Testis (tissue), 3 donors: ENCODE measurements around the gene SNAP47. TPM values are rescaled to one million over a fixed set of nuclear protein-coding genes. Genes with fewer than 3 reads are reported as not detected.

Experiments
- DNase-seq: peaks from one replicate; pipeline ENCODE4 v3.0.0-alpha.2; 2019
- H3K27ac ChIP-seq, 2 donors: fragments of 200-600 bp; sonication (generic); one replicate each; pipeline ENCODE4 v1.5.1; 2019
- H3K27me3 ChIP-seq: fragments of 200-600 bp; sonication (generic); one replicate; pipeline ENCODE4 v1.5.1; 2019
- H3K36me3 ChIP-seq: fragments of 200-600 bp; sonication (generic); one replicate; pipeline ENCODE4 v1.5.1; 2017; ENCODE audit warnings: low read depth; ENCODE audit errors: missing control alignments
- H3K4me1 ChIP-seq: fragments of 200-600 bp; sonication (generic); one replicate; pipeline ENCODE4 v1.5.1; 2019
- H3K4me3 ChIP-seq, 2 donors: fragments of 200-600 bp; sonication (generic); one replicate each; pipeline ENCODE4 v1.5.1; 2017 to 2019
- H3K9me3 ChIP-seq: fragments of 200-600 bp; sonication (generic); one replicate; pipeline ENCODE4 v1.5.1; 2017
- POLR2A ChIP-seq: fragments of 450-650 bp; IDR thresholded peaks from one replicate; pipeline ENCODE4 v1.6.1; 2017; ENCODE audit warnings: antibody characterized with exemption, mild to moderate bottlenecking, moderate library complexity
- WGBS, 2 donors: methylation state at CpG; one replicate each; pipeline ENCODE4 v1.1.5; 2018; 5-methylcytosine and 5-hydroxymethylcytosine counted together
- intact Hi-C: fragments of 100-400 bp; cut with DNase I; formaldehyde crosslinking; loops from one replicate; pipeline ENCODE4 v1.15.1; 2023; ENCODE audit warnings: low total_unique reads
- polyA plus RNA-seq: library from polyadenylated mRNA; stranded (reverse); fragments of 350-450 nt; fragmentation: Illumina TruSeq; extraction: RNeasy Lipid Tissue Mini Kit (QIAGEN cat#74804); gene quantifications from one replicate; pipeline ENCODE4 v1.2.3, GENCODE V29; 2014; ENCODE audit warnings: low read depth, low replicate concordance; ENCODE audit not compliant: insufficient read depth
- total RNA-seq, 2 donors: library from RNA; depleted of rRNA; stranded (reverse); fragments of >200 nt; gene quantifications; one replicate each; pipeline ENCODE4 v1.2.3, GENCODE V29; 2016
- TF ChIP-seq, protein P1 (sequence below), 3 experiments: fragments of 450-650 bp in 2 of 3; fragments of 200-600 bp in 1 of 3; sonication (generic) in 1 of 3; IDR thresholded peaks; one replicate each; pipeline ENCODE4 v1.5.1; 2016 to 2019; ENCODE audit warnings: antibody characterized with exemption in 3 of 3, mild to moderate bottlenecking in 2 of 3, moderate library complexity in 1 of 3

SNAP47 gene
- total and polyA plus RNA-seq, 3 donors from 2014 or later, result 72.2 to 80.3 (median 77.6) TPM

DNA sequence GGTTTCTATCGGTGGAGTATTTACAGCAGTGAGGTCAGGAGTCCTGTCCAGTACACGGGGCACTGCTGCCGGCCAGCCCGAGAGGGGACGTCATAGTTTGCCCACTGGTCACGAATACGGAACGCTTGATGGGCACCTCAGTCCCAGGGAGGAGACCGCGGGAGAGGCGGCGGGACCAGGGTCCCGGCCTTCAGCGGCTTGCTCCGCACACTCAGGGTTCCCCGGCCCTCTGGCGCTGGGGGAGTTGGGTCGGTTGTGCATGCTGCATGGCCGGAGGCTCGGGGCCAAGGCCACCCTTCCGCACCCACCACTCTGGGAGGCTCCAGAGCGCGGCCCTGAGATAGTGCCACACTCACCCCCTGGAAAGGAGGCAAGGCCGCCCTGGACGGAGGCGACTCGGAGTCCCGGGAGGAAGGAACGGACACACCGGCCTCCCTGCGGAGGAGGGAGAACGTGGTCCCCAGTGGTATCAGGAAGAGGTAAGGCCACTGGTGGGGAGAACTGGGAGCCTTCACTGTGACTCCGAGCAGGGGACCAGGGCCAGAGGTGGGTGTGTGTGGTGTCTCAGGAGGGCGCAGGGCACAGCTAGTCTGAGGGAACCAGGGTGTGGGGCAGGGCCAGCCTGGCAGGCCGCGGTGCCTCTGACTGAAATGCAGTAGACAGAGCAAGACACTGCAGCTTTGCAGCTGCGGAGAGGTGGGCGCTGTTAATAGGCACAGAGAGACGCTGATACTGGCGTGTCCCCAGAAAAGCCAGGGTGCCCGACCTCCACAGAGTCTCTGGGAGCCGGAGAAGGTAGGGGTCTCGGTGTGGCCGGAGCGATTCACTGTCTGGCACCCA lies 51.7 kb downstream of the SNAP47 start:
- peak overlapping the region; percentile 56 to 73 for H3K4me3 ChIP-seq
- no peaks in the 10 kb centered on the region for H3K9me3 ChIP-seq
- DNase-seq, result no peak
- WGBS, 2 donors, result 21 to 30% methylated on average over 18 to 45 of the region's 45 CpGs
- H3K36me3 ChIP-seq, result no peaks in the 10 kb centered on the region
- TF ChIP-seq, protein P1, sequence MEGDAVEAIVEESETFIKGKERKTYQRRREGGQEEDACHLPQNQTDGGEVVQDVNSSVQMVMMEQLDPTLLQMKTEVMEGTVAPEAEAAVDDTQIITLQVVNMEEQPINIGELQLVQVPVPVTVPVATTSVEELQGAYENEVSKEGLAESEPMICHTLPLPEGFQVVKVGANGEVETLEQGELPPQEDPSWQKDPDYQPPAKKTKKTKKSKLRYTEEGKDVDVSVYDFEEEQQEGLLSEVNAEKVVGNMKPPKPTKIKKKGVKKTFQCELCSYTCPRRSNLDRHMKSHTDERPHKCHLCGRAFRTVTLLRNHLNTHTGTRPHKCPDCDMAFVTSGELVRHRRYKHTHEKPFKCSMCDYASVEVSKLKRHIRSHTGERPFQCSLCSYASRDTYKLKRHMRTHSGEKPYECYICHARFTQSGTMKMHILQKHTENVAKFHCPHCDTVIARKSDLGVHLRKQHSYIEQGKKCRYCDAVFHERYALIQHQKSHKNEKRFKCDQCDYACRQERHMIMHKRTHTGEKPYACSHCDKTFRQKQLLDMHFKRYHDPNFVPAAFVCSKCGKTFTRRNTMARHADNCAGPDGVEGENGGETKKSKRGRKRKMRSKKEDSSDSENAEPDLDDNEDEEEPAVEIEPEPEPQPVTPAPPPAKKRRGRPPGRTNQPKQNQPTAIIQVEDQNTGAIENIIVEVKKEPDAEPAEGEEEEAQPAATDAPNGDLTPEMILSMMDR (IDR thresholded peaks at IDR 0.05), result no peak
- no peak for TF ChIP-seq POLR2A
- H3K27me3 ChIP-seq, result no peaks in the 10 kb centered on the region
- H3K4me1 ChIP-seq, result peaks cover 17% of the 10 kb centered on the region
- intact Hi-C loops, result no loop called here
- H3K27ac ChIP-seq, result no peak overlapping the region

DNA sequence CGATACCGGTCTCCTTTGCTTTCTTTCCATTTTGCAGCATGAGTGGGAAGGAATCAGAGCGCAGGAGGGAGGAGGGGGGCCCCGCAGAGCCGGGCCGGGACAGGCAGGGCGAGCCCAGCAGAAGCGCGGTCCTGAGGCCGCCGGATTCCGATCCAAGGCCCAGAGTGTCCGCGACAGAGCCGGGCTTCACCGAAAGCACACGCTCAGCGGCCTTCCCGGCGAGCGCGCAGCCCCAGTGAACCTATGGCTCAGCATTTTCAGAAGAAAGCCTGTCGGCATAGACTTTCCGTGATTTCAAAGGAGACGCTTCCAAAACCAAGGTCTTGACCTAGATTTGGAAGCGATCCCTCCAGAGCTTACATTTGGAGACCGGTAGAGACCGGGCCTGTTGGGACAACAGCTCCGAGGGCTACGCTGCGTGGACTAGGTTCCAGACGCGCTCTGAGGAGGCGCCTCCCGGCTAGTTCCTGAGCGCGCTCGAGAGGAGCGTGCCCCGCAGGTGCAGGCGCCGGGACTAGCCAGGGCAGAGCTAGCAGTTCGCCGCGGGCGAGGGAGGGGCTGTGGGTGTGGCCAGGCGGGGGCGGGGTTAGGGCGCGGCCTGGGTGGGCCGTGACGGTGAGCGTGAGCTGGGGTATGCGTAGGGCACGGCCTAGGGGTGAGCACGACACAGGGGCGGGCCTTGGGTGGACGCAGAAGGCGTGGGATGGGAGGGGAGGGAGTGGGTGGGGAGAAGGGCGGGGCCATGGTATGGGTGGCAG lies 52.5 kb downstream of the SNAP47 start:
- Histone ChIP-seq H3K4me1 (peaks cover 17% of the 10 kb centered on the region), H3K9me3 (no peaks in the 10 kb centered on the region), H3K36me3 (no peaks in the 10 kb centered on the region), H3K27ac (peak overlapping the region; percentile 25 to 50), H3K4me3 (peak overlapping the region; percentile 56 to 73), H3K27me3 (no peaks in the 10 kb centered on the region)
- no peak for TF ChIP-seq POLR2A
- TF ChIP-seq, protein P1 (IDR thresholded peaks at IDR 0.05), result no peak
- intact Hi-C loops, result no loop called here
- DNase-seq, result peak; percentile 92
- WGBS, 2 donors, result 0 to 1% methylated on average over 16 to 60 of the region's 60 CpGs

DNA sequence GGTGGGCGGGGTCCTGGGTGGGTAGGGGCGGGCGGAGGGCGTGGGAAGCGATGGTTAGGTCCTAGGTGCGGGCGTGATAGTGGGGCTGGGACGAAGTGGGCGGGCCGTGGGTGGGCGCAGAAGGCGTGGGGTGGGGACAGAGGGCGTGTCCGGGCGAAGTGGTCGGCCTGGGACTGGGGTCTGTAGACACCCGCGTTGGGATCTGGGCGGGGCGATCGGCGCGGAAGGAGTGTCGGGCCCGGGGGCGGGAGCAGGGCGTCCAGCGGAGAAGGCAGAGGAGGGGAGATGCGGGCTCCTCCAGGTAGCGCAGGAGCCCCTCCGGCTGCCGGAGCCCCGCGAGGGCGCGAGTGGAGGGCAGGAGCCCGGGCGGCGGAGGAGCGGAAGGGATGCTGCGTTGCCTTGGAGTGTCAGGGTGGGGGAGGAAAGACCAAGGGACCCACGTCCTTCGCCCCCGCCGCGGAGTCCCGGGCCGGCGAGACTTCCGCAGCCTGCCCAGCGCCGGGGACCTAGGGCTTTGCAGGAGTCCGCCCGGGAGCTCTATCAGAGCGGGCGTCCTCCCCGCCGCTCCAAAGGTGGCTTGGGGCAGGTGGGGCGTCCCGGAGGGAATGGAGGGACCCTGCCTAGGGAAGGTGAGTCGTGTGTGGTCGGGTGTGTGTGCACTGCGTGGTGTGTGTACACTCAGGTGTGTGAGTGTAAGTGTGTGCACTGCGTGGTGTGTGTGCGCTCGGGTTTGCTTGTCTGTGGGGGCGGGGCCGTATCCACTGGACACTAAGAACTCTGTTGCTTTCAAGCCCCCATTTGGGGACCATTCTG lies 53.2 kb downstream of the SNAP47 start:
- H3K4me1 ChIP-seq, result peaks cover 18% of the 10 kb centered on the region
- 1 to 4% methylated on average over 52 to 68 of the region's 68 CpGs for WGBS, 2 donors
- intact Hi-C loops, result no loop called here
- no peaks in the 10 kb centered on the region for H3K36me3 ChIP-seq
- H3K27me3 ChIP-seq, result no peaks in the 10 kb centered on the region
- H3K27ac ChIP-seq, result no peak overlapping the region
- no peaks in the 10 kb centered on the region for H3K9me3 ChIP-seq
- H3K4me3 ChIP-seq, result peak overlapping the region; percentile 56 to 73
- TF ChIP-seq POLR2A, result no peak
- TF ChIP-seq, protein P1 (IDR thresholded peaks at IDR 0.05), result no peak
- no peak for DNase-seq

DNA sequence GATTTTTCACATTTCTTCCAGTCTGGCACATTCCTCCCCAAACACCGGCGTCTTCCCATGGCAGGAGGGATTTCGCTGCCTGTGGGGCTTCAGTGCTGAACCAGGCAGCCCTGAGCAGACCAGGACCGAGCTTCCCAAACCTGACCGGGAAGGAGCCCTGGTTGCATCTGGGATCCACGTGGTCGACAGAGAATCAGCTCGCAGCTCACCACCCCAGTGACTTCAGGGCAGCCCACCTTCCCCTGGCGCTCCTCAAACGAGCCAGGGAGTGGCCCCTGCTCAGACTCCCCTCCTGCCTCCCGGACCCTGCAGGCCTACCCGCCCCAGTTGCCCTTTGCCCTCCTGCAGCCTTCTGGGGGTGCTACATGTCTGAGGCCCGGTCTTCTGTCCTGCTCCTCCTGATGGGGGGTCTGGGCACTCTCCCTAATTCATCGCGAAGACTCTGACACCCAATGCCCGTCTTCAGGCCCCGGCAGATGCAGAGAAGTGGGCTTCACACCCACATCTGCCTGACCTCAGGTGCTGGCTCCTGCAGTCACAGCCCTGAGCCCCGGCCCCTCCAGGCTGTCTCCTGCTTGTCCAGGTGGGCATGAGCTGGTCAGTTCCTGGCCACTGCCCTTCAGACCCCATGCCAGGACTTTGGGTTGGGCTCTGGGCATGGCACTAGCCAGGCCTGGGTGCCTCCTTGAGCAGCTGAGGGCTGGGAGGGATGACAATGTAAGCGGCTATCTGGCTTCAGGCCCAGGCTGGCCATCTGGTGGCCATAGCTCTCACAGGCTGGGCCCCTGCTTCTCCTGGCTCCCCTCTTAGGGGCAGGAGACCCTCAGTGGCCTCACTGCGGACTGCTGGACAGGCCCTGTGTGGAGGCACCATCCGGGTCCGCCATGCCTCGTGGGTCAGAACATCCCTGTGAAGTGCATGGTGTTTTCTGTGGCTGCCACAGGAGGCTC lies 54.1 kb downstream of the SNAP47 start:
- TF ChIP-seq, protein P1 (IDR thresholded peaks at IDR 0.05), result no peak
- TF ChIP-seq POLR2A, result no peak
- no peak for DNase-seq
- intact Hi-C loops, result no loop called here
- Histone ChIP-seq H3K4me1 (peaks cover 25% of the 10 kb centered on the region), H3K27ac (no peak overlapping the region), H3K9me3 (no peaks in the 10 kb centered on the region), H3K27me3 (no peaks in the 10 kb centered on the region), H3K36me3 (no peaks in the 10 kb centered on the region), H3K4me3 (peak overlapping the region in 1 of 2 donors; percentile 73)
- WGBS, 2 donors, result 65 to 92% methylated on average over 9 to 22 of the region's 23 CpGs
